HL-60 (cell line): ENCODE data around the gene PRKAR2B.

Experiments
- GABPA ChIP-seq: IDR thresholded peaks from 2 replicates; pipeline ENCODE4 v1.6.1; 2012; ENCODE audit warnings: low read depth
- TF ChIP-seq, protein P1 (sequence below): IDR thresholded peaks from one replicate; pipeline ENCODE4 v1.5.1; 2011; ENCODE audit warnings: low read length, control low read depth, inconsistent platforms; ENCODE audit not compliant: insufficient read depth

DNA sequence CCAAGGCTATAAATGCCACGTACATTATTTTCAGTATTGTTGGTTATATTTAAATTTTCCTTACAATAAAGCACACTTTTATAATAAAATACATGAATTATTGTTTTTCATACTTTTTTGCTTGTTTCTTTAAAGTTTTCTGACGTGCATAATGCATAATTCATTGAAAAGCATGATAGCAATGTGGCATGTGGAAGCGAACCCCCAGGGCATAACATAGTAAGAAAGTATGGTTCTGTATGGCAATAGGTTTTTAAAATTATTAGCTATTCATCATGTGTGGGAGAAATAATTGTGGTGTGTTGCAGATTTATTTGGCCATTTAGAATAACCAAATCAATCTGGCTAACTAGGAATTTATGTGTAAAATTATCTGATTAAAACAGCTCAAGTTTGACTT lies 116.9 kb downstream of the PRKAR2B start:
- TF ChIP-seq, protein P1, sequence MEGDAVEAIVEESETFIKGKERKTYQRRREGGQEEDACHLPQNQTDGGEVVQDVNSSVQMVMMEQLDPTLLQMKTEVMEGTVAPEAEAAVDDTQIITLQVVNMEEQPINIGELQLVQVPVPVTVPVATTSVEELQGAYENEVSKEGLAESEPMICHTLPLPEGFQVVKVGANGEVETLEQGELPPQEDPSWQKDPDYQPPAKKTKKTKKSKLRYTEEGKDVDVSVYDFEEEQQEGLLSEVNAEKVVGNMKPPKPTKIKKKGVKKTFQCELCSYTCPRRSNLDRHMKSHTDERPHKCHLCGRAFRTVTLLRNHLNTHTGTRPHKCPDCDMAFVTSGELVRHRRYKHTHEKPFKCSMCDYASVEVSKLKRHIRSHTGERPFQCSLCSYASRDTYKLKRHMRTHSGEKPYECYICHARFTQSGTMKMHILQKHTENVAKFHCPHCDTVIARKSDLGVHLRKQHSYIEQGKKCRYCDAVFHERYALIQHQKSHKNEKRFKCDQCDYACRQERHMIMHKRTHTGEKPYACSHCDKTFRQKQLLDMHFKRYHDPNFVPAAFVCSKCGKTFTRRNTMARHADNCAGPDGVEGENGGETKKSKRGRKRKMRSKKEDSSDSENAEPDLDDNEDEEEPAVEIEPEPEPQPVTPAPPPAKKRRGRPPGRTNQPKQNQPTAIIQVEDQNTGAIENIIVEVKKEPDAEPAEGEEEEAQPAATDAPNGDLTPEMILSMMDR, result no peak
- no peak for TF ChIP-seq GABPA
